Stimulated activated CD4-positive, alpha-beta T cell treated with anti-CD3 and anti-CD28 coated beads, Interleukin-4, amount 100 ng/mL, for 24 hours (primary cell): Measurements from ENCODE around the gene FYB1.
A peak's percentile ranks its signal among the peaks of the same experiment; 100 is the strongest.

Experiments
- DNase-seq: peaks from one replicate; pipeline ENCODE4 v3.0.0-alpha.2; 2020

Gene FYB1

GRCh38 chr5:39203275-39203922 lies 16.0 kb downstream of the FYB1 start:
- no peak for DNase-seq

GRCh38 chr5:39202597-39203274 lies 16.6 kb downstream of the FYB1 start:
- DNase-seq = no peak

- DNase-seq = no peak
Measured at GRCh38 chr5:39201781-39202596, 17.4 kb downstream of the FYB1 start.

GRCh38 chr5:39201160-39201780 lies 18.1 kb downstream of the FYB1 start:
- DNase-seq = no peak

GRCh38 chr5:39200081-39200480 lies 19.3 kb downstream of the FYB1 start:
- peak; percentile 62 for DNase-seq

- no peak for DNase-seq
Measured at GRCh38 chr5:39199335-39199734, 20.0 kb downstream of the FYB1 start.

- DNase-seq = no peak
Measured at GRCh38 chr5:39198127-39198526, 21.2 kb downstream of the FYB1 start.

GRCh38 chr5:39197556-39197955 lies 21.8 kb downstream of the FYB1 start:
- peak; percentile 69 for DNase-seq

- DNase-seq = no peak
Measured at GRCh38 chr5:39195198-39195826, 24.1 kb downstream of the FYB1 start.

GRCh38 chr5:39194466-39195136 lies 24.8 kb downstream of the FYB1 start:
- DNase-seq = no peak

- DNase-seq = no peak
Measured at GRCh38 chr5:39193553-39194465, 25.6 kb downstream of the FYB1 start.

- DNase-seq = no peak
Measured at GRCh38 chr5:39192450-39193160, 26.8 kb downstream of the FYB1 start.

GRCh38 chr5:39191216-39191615 lies 28.1 kb downstream of the FYB1 start:
- no peak for DNase-seq

- DNase-seq = no peak
Measured at GRCh38 chr5:39190311-39191102, 28.9 kb downstream of the FYB1 start.

- no peak for DNase-seq
Measured at GRCh38 chr5:39189292-39189955, 29.9 kb downstream of the FYB1 start.

- DNase-seq = no peak
Measured at GRCh38 chr5:39187831-39188731, 31.3 kb downstream of the FYB1 start.

GRCh38 chr5:39186722-39187539 lies 32.4 kb downstream of the FYB1 start:
- no peak for DNase-seq
